DND-41 (cell line): ENCODE data around the gene CDHR1.

Experiments
- ATAC-seq: fragments of 200-7000 bp; cut with Tn5 transposase; 3 replicates; pipeline ENCODE4 v1.9.1; 2021; ENCODE audit warnings: low read depth; ENCODE audit not compliant: insufficient read depth
- DNase-seq: peaks from one replicate; pipeline ENCODE4 v3.0.0-alpha.2; 2020
- H2AFZ ChIP-seq: 2 replicates; pipeline ENCODE4 v1.6.0; 2012; ENCODE audit warnings: low read depth, low read length
- H3K27ac ChIP-seq: 2 replicates; pipeline ENCODE4 v1.5.1; 2012; ENCODE audit warnings: low read length, inconsistent platforms
- H3K27me3 ChIP-seq: fragments of 200-600 bp; sonication (generic); 2 replicates; pipeline ENCODE4 v1.6.0; 2012; ENCODE audit warnings: low read length, mild to moderate bottlenecking, inconsistent platforms; ENCODE audit not compliant: insufficient read depth, poor library complexity
- H3K36me3 ChIP-seq: 2 replicates; pipeline ENCODE4 v1.5.1; 2012; ENCODE audit warnings: low read length, inconsistent platforms; ENCODE audit not compliant: insufficient read depth
- H3K4me1 ChIP-seq: 2 replicates; pipeline ENCODE4 v1.5.1; 2012; ENCODE audit warnings: mild to moderate bottlenecking, low read length; ENCODE audit not compliant: insufficient read depth
- H3K4me2 ChIP-seq: 2 replicates; pipeline ENCODE4 v1.6.0; 2012; ENCODE audit warnings: mild to moderate bottlenecking, moderate library complexity, low read length, inconsistent platforms; ENCODE audit not compliant: insufficient read depth
- H3K4me3 ChIP-seq, 2 experiments: fragments of 200-600 bp in 1 of 2; shearing (Covaris generic) in 1 of 2; 2 replicates each; pipeline ENCODE4 v1.5.1; 2012 to 2016; ENCODE audit warnings: inconsistent platforms in 2 of 2, low read length in 2 of 2, mild to moderate bottlenecking in 2 of 2, low read depth in 1 of 2, moderate library complexity in 1 of 2
- H3K79me2 ChIP-seq: 2 replicates; pipeline ENCODE4 v1.6.0; 2012; ENCODE audit warnings: low read length, inconsistent platforms; ENCODE audit not compliant: insufficient read depth
- H3K9ac ChIP-seq: 2 replicates; pipeline ENCODE4 v1.6.0; 2012; ENCODE audit warnings: low read depth, mild to moderate bottlenecking, inconsistent platforms, low read length, moderate library complexity
- H3K9me3 ChIP-seq: 2 replicates; pipeline ENCODE4 v1.5.1; 2012; ENCODE audit warnings: low read length, moderate library complexity, mild to moderate bottlenecking, inconsistent platforms; ENCODE audit not compliant: insufficient read depth, severe bottlenecking
- H4K20me1 ChIP-seq: 2 replicates; pipeline ENCODE4 v1.6.0; 2012; ENCODE audit warnings: low read length; ENCODE audit not compliant: insufficient read depth
- CTCF ChIP-seq: IDR thresholded peaks from 2 replicates; pipeline ENCODE4 v1.5.1; 2012; ENCODE audit warnings: borderline replicate concordance, low read length, moderate library complexity, mild to moderate bottlenecking; ENCODE audit not compliant: poor library complexity, severe bottlenecking; ENCODE audit errors: extremely low read depth
- EZH2 ChIP-seq: IDR thresholded peaks from 3 replicates; pipeline ENCODE4 v1.6.1; 2012; ENCODE audit warnings: borderline replicate concordance, low read depth, mild to moderate bottlenecking, moderate library complexity, low read length, inconsistent platforms; ENCODE audit not compliant: severe bottlenecking

Gene CDHR1

GRCh38 chr10:84196941-84197340 lies 2.6 kb downstream of the CDHR1 start:
- Histone ChIP-seq H4K20me1 (no peaks in the 10 kb centered on the region; the same call in 1 of the 2 replicates), H3K79me2 (no peaks in the 10 kb centered on the region), H3K27ac (no peak overlapping the region), H3K4me3 (no peak overlapping the region), H3K9ac (no peak overlapping the region), H3K36me3 (no peaks in the 10 kb centered on the region), H3K4me2 (no peak overlapping the region), H3K9me3 (no peaks in the 10 kb centered on the region), H2AFZ (no peak overlapping the region), H3K27me3 (peaks cover 6% of the 10 kb centered on the region), H3K4me1 (peaks cover 4% of the 10 kb centered on the region; the same call in 1 of the 2 replicates)
- ATAC-seq (no peak), DNase-seq (no peak)
- TF ChIP-seq EZH2 (no peak), CTCF (no peak)

DNA sequence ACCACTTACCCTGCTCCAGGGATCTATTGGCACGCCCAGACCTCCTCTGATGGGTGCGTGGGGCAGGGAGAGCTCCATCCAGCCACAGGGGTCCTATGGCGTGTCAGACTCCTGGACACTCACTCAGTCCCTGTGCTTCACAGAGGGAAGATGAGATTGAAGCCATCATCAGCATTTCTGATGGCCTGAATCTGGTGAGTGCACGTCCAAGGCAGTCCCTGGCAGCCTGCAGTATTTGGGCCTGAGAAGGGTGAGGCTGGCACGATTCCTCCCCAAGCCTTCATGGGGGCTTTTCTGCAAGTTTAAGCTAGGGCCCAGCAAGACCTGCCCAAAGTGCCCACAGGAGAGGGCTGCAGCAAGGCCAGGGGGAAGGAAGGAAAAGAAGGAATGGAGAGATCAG lies 3.3 kb downstream of the CDHR1 start:
- no peaks in the 10 kb centered on the region for H3K79me2 ChIP-seq
- H3K27ac ChIP-seq, result no peak overlapping the region
- H3K4me2 ChIP-seq, result no peak overlapping the region

GRCh38 chr10:84198206-84198915 lies 4.0 kb downstream of the CDHR1 start:
- Histone ChIP-seq H3K4me1 (peaks cover 4% of the 10 kb centered on the region; the same call in 1 of the 2 replicates), H3K27me3 (peaks cover 5% of the 10 kb centered on the region), H3K79me2 (no peaks in the 10 kb centered on the region), H2AFZ (no peak overlapping the region), H3K9ac (no peak overlapping the region), H4K20me1 (no peaks in the 10 kb centered on the region; the same call in 1 of the 2 replicates), H3K4me2 (no peak overlapping the region), H3K27ac (no peak overlapping the region), H3K36me3 (no peaks in the 10 kb centered on the region), H3K4me3 (no peak overlapping the region), H3K9me3 (no peaks in the 10 kb centered on the region)
- no peak for DNase-seq
- ATAC-seq, result no peak
- no peak for TF ChIP-seq CTCF
- no peak for TF ChIP-seq EZH2

More for the DNA sequence above, 3.3 kb downstream of the CDHR1 start:
- Histone ChIP-seq H2AFZ (no peak overlapping the region), H3K27me3 (peaks cover 5% of the 10 kb centered on the region), H3K4me1 (peaks cover 4% of the 10 kb centered on the region; the same call in 1 of the 2 replicates), H3K4me3 (no peak overlapping the region), H3K9me3 (no peaks in the 10 kb centered on the region), H4K20me1 (no peaks in the 10 kb centered on the region; the same call in 1 of the 2 replicates), H3K36me3 (no peaks in the 10 kb centered on the region), H3K9ac (no peak overlapping the region)
- no peak for DNase-seq
- no peak for ATAC-seq
- TF ChIP-seq EZH2, result no peak
- no peak for TF ChIP-seq CTCF
